Caco-2 (cell line): Measurements from ENCODE around the gene TRDN. TPM values are rescaled to one million over a fixed set of nuclear protein-coding genes. Genes with fewer than 3 reads are reported as not detected.

ENCODE experiments used
- BruUV-seq: library from RNA; stranded (reverse); fragments of 400-500 nt; replicated peaks from 2 replicates; lab custom pipeline; 2021; lab: Mats Ljungman, UMichigan
- CTCF ChIA-PET: fragments of 300-600 bp; sonication (Branson Sonifier 250); formaldehyde crosslinking; loops from one replicate; lab custom pipeline; 2022; ENCODE audit warnings: antibody characterized with exemption; lab: Charles Lee
- POLR2A ChIA-PET: fragments of 300-600 bp; sonication (Branson Sonifier 250); formaldehyde crosslinking; loops from one replicate; lab custom pipeline; 2022; ENCODE audit warnings: antibody characterized with exemption; lab: Charles Lee
- DNase-seq, 2 experiments: peaks; one replicate each; pipeline versions ENCODE4 v3.0.0 to v3.0.0-alpha.2; 2020 to 2022
- H3K27me3 ChIP-seq: replicated peaks from 2 replicates; pipeline ENCODE4 v1.6.0; 2011; ENCODE audit warnings: low read length; ENCODE audit not compliant: control insufficient read depth, insufficient read depth
- H3K36me3 ChIP-seq: 2 replicates; pipeline ENCODE4 v1.5.1; 2011; ENCODE audit warnings: low read length; ENCODE audit not compliant: control insufficient read depth, insufficient read depth
- H3K4me1 ChIP-seq: fragments of 250-450 bp; sonication (Bioruptor Pico); 2 replicates; pipeline ENCODE4 v1.5.1; 2020; ENCODE audit warnings: mild to moderate bottlenecking
- H3K4me3 ChIP-seq: 2 replicates; pipeline ENCODE4 v1.5.1; 2011; ENCODE audit warnings: low read depth, mild to moderate bottlenecking, control low read depth, low read length
- H3K9me3 ChIP-seq: fragments of 250-450 bp; sonication (Bioruptor Pico); 2 replicates; pipeline ENCODE4 v1.5.1; 2020; ENCODE audit warnings: mild to moderate bottlenecking, moderate library complexity
- H3K27ac Mint-ChIP-seq: one replicate; pipeline ENCODE4 v1.8.0; 2022; ENCODE audit warnings: mixed read lengths; ENCODE audit not compliant: unreplicated experiment
- H3K27me3 Mint-ChIP-seq: one replicate; pipeline ENCODE4 v1.8.0; 2022; ENCODE audit warnings: mixed read lengths; ENCODE audit not compliant: insufficient read depth, unreplicated experiment
- H3K36me3 Mint-ChIP-seq: one replicate; pipeline ENCODE4 v1.8.0; 2022; ENCODE audit warnings: mild to moderate bottlenecking, mixed read lengths; ENCODE audit not compliant: insufficient read depth, unreplicated experiment
- H3K4me1 Mint-ChIP-seq: one replicate; pipeline ENCODE4 v1.8.0; 2022; ENCODE audit warnings: low read depth, mixed read lengths; ENCODE audit not compliant: unreplicated experiment
- H3K4me3 Mint-ChIP-seq: one replicate; pipeline ENCODE4 v1.8.0; 2022; ENCODE audit warnings: mild to moderate bottlenecking, moderate library complexity, mixed read lengths; ENCODE audit not compliant: unreplicated experiment
- H3K9me3 Mint-ChIP-seq: one replicate; pipeline ENCODE4 v1.8.0; 2022; ENCODE audit warnings: mixed read lengths; ENCODE audit not compliant: unreplicated experiment
- CTCF ChIP-seq, 2 experiments: fragments of 200-600 bp in 1 of 2; IDR thresholded peaks; 1 replicate in 1 of 2; 2 replicates in 1 of 2; pipeline versions ENCODE4 v1.5.1 to v1.8.0; 2011 to 2022; ENCODE audit warnings: antibody characterized with exemption in 1 of 2, control low read depth in 1 of 2, inconsistent platforms in 1 of 2, low read depth in 1 of 2, low read length in 1 of 2, mild to moderate bottlenecking in 1 of 2, moderate library complexity in 1 of 2; ENCODE audit not compliant: insufficient read depth in 1 of 2, severe bottlenecking in 1 of 2, unreplicated experiment in 1 of 2
- intact Hi-C: fragments of 100-400 bp; cut with micrococcal nuclease; formaldehyde crosslinking; loops from one replicate; pipeline ENCODE4 v1.10.0; 2022; ENCODE audit not compliant: unreplicated experiment
- total RNA-seq: library from RNA; stranded (reverse); gene quantifications from 2 replicates; pipeline ENCODE4 v1.2.3, GENCODE V29; 2022

The TRDN gene
- total RNA-seq, 1 experiment from 2014 or later: not detected

- no peak overlapping the region for H3K4me3 ChIP-seq
- no peaks in the 10 kb centered on the region for H3K27me3 Mint-ChIP-seq
These were observed 284.5 kb downstream of the TRDN start for GRCh38 chr6:123352279-123352678.

GRCh38 chr6:123343836-123344235, 292.9 kb downstream of the TRDN start:
- H3K27me3 ChIP-seq: no peaks in the 10 kb centered on the region
- intact Hi-C loops: no loop called here
- CTCF ChIA-PET: no interaction called here

More at GRCh38 chr6:123352279-123352678, 284.5 kb downstream of the TRDN start:
- CTCF ChIA-PET: no interaction called here
- POLR2A ChIA-PET: no interaction called here
- Histone ChIP-seq H3K36me3 (no peaks in the 10 kb centered on the region), H3K27me3 (no peaks in the 10 kb centered on the region), H3K4me1 (no peaks in the 10 kb centered on the region), H3K9me3 (no peaks in the 10 kb centered on the region)
- no peak overlapping the region for H3K4me3 Mint-ChIP-seq
- TF ChIP-seq CTCF (IDR thresholded peaks at IDR 0.05; ENCODE audit: insufficient read depth in 1 of 2, low read depth in 1 of 2, low read length in 1 of 2, severe bottlenecking in 1 of 2, unreplicated experiment in 1 of 2): no peak
- H3K9me3 Mint-ChIP-seq: no peaks in the 10 kb centered on the region
- intact Hi-C loops: no loop called here
- no peaks in the 10 kb centered on the region for H3K4me1 Mint-ChIP-seq
- DNase-seq: no peak
- no peak overlapping the region for H3K27ac Mint-ChIP-seq
- BruUV-seq: no TSS peak
- no peaks in the 10 kb centered on the region for H3K36me3 Mint-ChIP-seq

GRCh38 chr6:123338394-123338793, 298.4 kb downstream of the TRDN start:
- H3K36me3 Mint-ChIP-seq: no peaks in the 10 kb centered on the region
- intact Hi-C loops: no loop called here
- ChIA-PET CTCF (no interaction called here), POLR2A (no interaction called here)
- Histone ChIP-seq H3K9me3 (no peaks in the 10 kb centered on the region), H3K27me3 (no peaks in the 10 kb centered on the region), H3K4me3 (no peak overlapping the region), H3K4me1 (no peaks in the 10 kb centered on the region), H3K36me3 (no peaks in the 10 kb centered on the region)
- H3K27ac Mint-ChIP-seq: no peak overlapping the region
- BruUV-seq: no TSS peak
- no peak for DNase-seq
- H3K4me3 Mint-ChIP-seq: no peak overlapping the region
- TF ChIP-seq CTCF (IDR thresholded peaks at IDR 0.05; ENCODE audit: insufficient read depth in 1 of 2, low read depth in 1 of 2, low read length in 1 of 2, severe bottlenecking in 1 of 2, unreplicated experiment in 1 of 2): no peak
- H3K27me3 Mint-ChIP-seq: no peaks in the 10 kb centered on the region
- no peaks in the 10 kb centered on the region for H3K4me1 Mint-ChIP-seq
- H3K9me3 Mint-ChIP-seq: no peaks in the 10 kb centered on the region

More at GRCh38 chr6:123343836-123344235, 292.9 kb downstream of the TRDN start:
- no peak overlapping the region for H3K4me3 Mint-ChIP-seq
- no peak overlapping the region for H3K4me3 ChIP-seq
- DNase-seq: no peak
- BruUV-seq: no TSS peak
- no peaks in the 10 kb centered on the region for H3K9me3 ChIP-seq
- no peaks in the 10 kb centered on the region for H3K9me3 Mint-ChIP-seq
- no peaks in the 10 kb centered on the region for H3K27me3 Mint-ChIP-seq
- H3K4me1 ChIP-seq: no peaks in the 10 kb centered on the region
- no peaks in the 10 kb centered on the region for H3K36me3 Mint-ChIP-seq
- H3K36me3 ChIP-seq: no peaks in the 10 kb centered on the region
- TF ChIP-seq CTCF (IDR thresholded peaks at IDR 0.05; ENCODE audit: insufficient read depth in 1 of 2, low read depth in 1 of 2, low read length in 1 of 2, severe bottlenecking in 1 of 2, unreplicated experiment in 1 of 2): no peak
- POLR2A ChIA-PET: no interaction called here
- no peak overlapping the region for H3K27ac Mint-ChIP-seq
- H3K4me1 Mint-ChIP-seq: no peaks in the 10 kb centered on the region
